ENCODE data around the gene LHX2. TPM values are rescaled to one million over a fixed set of nuclear protein-coding genes. Genes with fewer than 3 reads are reported as not detected.

LHX2 gene
- total and polyA plus RNA-seq, 2 experiments from 2014 or later, result not detected

- peak; percentile 97 for TF ChIP-seq EZH2 (IDR thresholded peaks at IDR 0.05; ENCODE audit: insufficient read depth, poor library complexity, severe bottlenecking)
- no peak for TF ChIP-seq EZH2phosphoT487 (IDR thresholded peaks at IDR 0.05; ENCODE audit: insufficient read depth, low read depth)
- Histone ChIP-seq H3K79me2 (ENCODE audit: insufficient read depth) (no peaks in the 10 kb centered on the region), H3K9me3 (ENCODE audit: low read depth) (no peaks in the 10 kb centered on the region), H4K20me1 (ENCODE audit: insufficient read depth) (no peaks in the 10 kb centered on the region), H3F3A (ENCODE audit: insufficient read depth) (no peaks in the 10 kb centered on the region), H3K27me3 (replicated peaks; ENCODE audit: insufficient read depth) (peaks cover 75% of the 10 kb centered on the region), H3K9me2 (ENCODE audit: insufficient read depth) (no peaks in the 10 kb centered on the region), H2AFZ (peak overlapping the region; percentile 56; the same call in 1 of the 2 replicates), H3K9ac (no peak overlapping the region), H3K27ac (no peak overlapping the region), H3K36me3 (ENCODE audit: low read depth) (no peaks in the 10 kb centered on the region), H3K4me1 (ENCODE audit: insufficient read depth) (0 out of 2 replicates have a peak, but pooled peaks cover 5% of the 10 kb centered on the region), H3K4me2 (ENCODE audit: unreplicated experiment) (peak overlapping the region; percentile 76), H3K4me3 (peak overlapping the region; percentile 49; the same call in 1 of the 2 replicates)
- WGBS, 2 experiments (ENCODE audit: low coverage in 1 of 2, low lambda C conversion rate in 2 of 2, missing lambda C conversion rate in 2 of 2), result 6 to 9% methylated on average over 49 to 62 of the region's 73 CpGs
- in situ Hi-C loops (cut with MboI), result no loop called here
- no peak for DNase-seq
Measured at GRCh38 chr9:124017051-124017928, 5.7 kb downstream of the LHX2 start.

GRCh38 chr9:124017929-124018729 lies 6.6 kb downstream of the LHX2 start:
- in situ Hi-C loops (cut with MboI), result no loop called here

GRCh38 chr9:124018730-124019697 lies 7.4 kb downstream of the LHX2 start:
- 0 out of 2 replicates have a peak, but pooled peaks cover 5% of the 10 kb centered on the region for H3K4me1 ChIP-seq (ENCODE audit: insufficient read depth)
- H3K36me3 ChIP-seq (ENCODE audit: low read depth), result no peaks in the 10 kb centered on the region
- peak overlapping the region; percentile 49; the same call in 1 of the 2 replicates for H3K4me3 ChIP-seq
- in situ Hi-C loops (cut with MboI), result no loop called here
- no peak overlapping the region for H2AFZ ChIP-seq
- H3K9me2 ChIP-seq (ENCODE audit: insufficient read depth), result no peaks in the 10 kb centered on the region
- no peaks in the 10 kb centered on the region for H3K9me3 ChIP-seq (ENCODE audit: low read depth)
- H3F3A ChIP-seq (ENCODE audit: insufficient read depth), result no peaks in the 10 kb centered on the region
- H3K4me2 ChIP-seq (ENCODE audit: unreplicated experiment), result peak overlapping the region; percentile 76
- 61 to 68% methylated on average over 19 to 21 of the region's 21 CpGs for WGBS, 2 experiments (ENCODE audit: low coverage in 1 of 2, low lambda C conversion rate in 2 of 2, missing lambda C conversion rate in 2 of 2)
- DNase-seq, result no peak
- H3K9ac ChIP-seq, result no peak overlapping the region
- H3K27me3 ChIP-seq (replicated peaks; ENCODE audit: insufficient read depth), result peaks cover 84% of the 10 kb centered on the region
- 0 out of 2 replicates have a peak, but pooled peaks have one; percentile 1 for TF ChIP-seq EZH2phosphoT487 (IDR thresholded peaks at IDR 0.05; ENCODE audit: insufficient read depth, low read depth)
- no peak for TF ChIP-seq EZH2 (IDR thresholded peaks at IDR 0.05; ENCODE audit: insufficient read depth, poor library complexity, severe bottlenecking)
- H3K27ac ChIP-seq, result no peak overlapping the region
- H3K79me2 ChIP-seq (ENCODE audit: insufficient read depth), result no peaks in the 10 kb centered on the region
- no peaks in the 10 kb centered on the region for H4K20me1 ChIP-seq (ENCODE audit: insufficient read depth)

More at GRCh38 chr9:124017929-124018729, 6.6 kb downstream of the LHX2 start:
- H3K79me2 ChIP-seq (ENCODE audit: insufficient read depth), result no peaks in the 10 kb centered on the region
- H3K9ac ChIP-seq, result no peak overlapping the region
- no peaks in the 10 kb centered on the region for H3K9me3 ChIP-seq (ENCODE audit: low read depth)
- H3K27ac ChIP-seq, result no peak overlapping the region
- H3K27me3 ChIP-seq (replicated peaks; ENCODE audit: insufficient read depth), result peaks cover 77% of the 10 kb centered on the region
- no peaks in the 10 kb centered on the region for H4K20me1 ChIP-seq (ENCODE audit: insufficient read depth)
- no peaks in the 10 kb centered on the region for H3K9me2 ChIP-seq (ENCODE audit: insufficient read depth)
- 5 to 10% methylated on average over 28 to 64 of the region's 64 CpGs for WGBS, 2 experiments (ENCODE audit: low coverage in 1 of 2, low lambda C conversion rate in 2 of 2, missing lambda C conversion rate in 2 of 2)
- H3K36me3 ChIP-seq (ENCODE audit: low read depth), result no peaks in the 10 kb centered on the region
- no peak for DNase-seq
- TF ChIP-seq EZH2phosphoT487 (IDR thresholded peaks at IDR 0.05; ENCODE audit: insufficient read depth, low read depth), result peak; percentile 4
- TF ChIP-seq EZH2 (IDR thresholded peaks at IDR 0.05; ENCODE audit: insufficient read depth, poor library complexity, severe bottlenecking), result peak; percentile 99
- H3K4me3 ChIP-seq, result peak overlapping the region; percentile 49
- H3K4me2 ChIP-seq (ENCODE audit: unreplicated experiment), result peak overlapping the region; percentile 76
- H3F3A ChIP-seq (ENCODE audit: insufficient read depth), result no peaks in the 10 kb centered on the region
- H3K4me1 ChIP-seq (ENCODE audit: insufficient read depth), result 0 out of 2 replicates have a peak, but pooled peaks cover 5% of the 10 kb centered on the region
- H2AFZ ChIP-seq, result 0 out of 2 replicates have a peak overlapping the region, but pooled peaks have one; percentile 34

Data from GM23248 (cell line).